NT2/D1 (cell line): ENCODE results near the gene MRFAP1.

Experiments used
- SUZ12 ChIP-seq: IDR thresholded peaks from 2 replicates; pipeline ENCODE4 v1.6.1; 2011; ENCODE audit not compliant: insufficient read length, insufficient read depth; ENCODE audit errors: extremely low read depth
- YY1 ChIP-seq: IDR thresholded peaks from 2 replicates; pipeline ENCODE4 v1.6.1; 2011; ENCODE audit not compliant: insufficient read length, insufficient read depth
- ZNF274 ChIP-seq: IDR thresholded peaks from 2 replicates; pipeline ENCODE4 v1.6.1; 2011; ENCODE audit warnings: mild to moderate bottlenecking, low read depth, low read length

GRCh38 chr4:6626066-6626465 is 14.4 kb upstream of the MRFAP1 start:
- no peak for TF ChIP-seq ZNF274
- no peak for TF ChIP-seq YY1
- no peak for TF ChIP-seq SUZ12
